Thyroid gland (tissue), 4 donors: ENCODE measurements around the gene C5orf22. TPM values are rescaled to one million over a fixed set of nuclear protein-coding genes. Genes with fewer than 3 reads are reported as not detected.
"Not testable (repeated sequence)": the region's sequence is repeated elsewhere in the genome, so short reads cannot be mapped to it uniquely, and the experiment has no call there.

Experiments
- DNase-seq, 2 donors: peaks; one replicate each; pipeline ENCODE4 v3.0.0-alpha.2; 2019
- H3K27ac ChIP-seq, 3 donors: fragments of 200-600 bp; sonication (generic); 1 replicate in 2 of 3; 2 replicates in 1 of 3; pipeline ENCODE4 v1.5.1; 2016 to 2019; ENCODE audit warnings: mild to moderate bottlenecking in 1 of 3, moderate library complexity in 1 of 3
- H3K27me3 ChIP-seq: fragments of 200-600 bp; sonication (generic); one replicate; pipeline ENCODE4 v1.5.1; 2019
- H3K36me3 ChIP-seq, 2 donors: fragments of 200-600 bp; sonication (generic); one replicate each; pipeline ENCODE4 v1.5.1; 2016 to 2019
- H3K4me1 ChIP-seq, 2 donors: fragments of 200-600 bp; sonication (generic); one replicate each; pipeline ENCODE4 v1.5.1; 2017 to 2019
- H3K4me3 ChIP-seq, 3 donors: fragments of 200-600 bp; sonication (generic); replicated peaks in 1 of 3; 1 replicate in 2 of 3; 2 replicates in 1 of 3; pipeline ENCODE4 v1.5.1; 2016; ENCODE audit warnings: mild to moderate bottlenecking in 1 of 3
- H3K9me3 ChIP-seq: fragments of 200-600 bp; sonication (generic); one replicate; pipeline ENCODE4 v1.5.1; 2017
- POLR2A ChIP-seq, 2 donors: fragments of 450-650 bp; IDR thresholded peaks; one replicate each; pipeline ENCODE4 v1.6.1; 2017; ENCODE audit warnings: antibody characterized with exemption in 2 of 2, mild to moderate bottlenecking in 2 of 2, moderate library complexity in 1 of 2
- WGBS, 2 donors: methylation state at CpG; one replicate each; pipeline ENCODE4 v1.1.5; 2017; 5-methylcytosine and 5-hydroxymethylcytosine counted together
- intact Hi-C: fragments of 100-400 bp; cut with DNase I; formaldehyde crosslinking; loops from one replicate; pipeline ENCODE4 v1.15.1; 2023
- total RNA-seq, 4 donors: library from RNA; depleted of rRNA; stranded (reverse); fragments of >200 nt; gene quantifications; one replicate each; pipeline ENCODE4 v1.2.3, GENCODE V29; 2016
- TF ChIP-seq, protein P1 (sequence below), 6 experiments: fragments of 200-600 bp in 3 of 6; fragments of 450-650 bp in 3 of 6; sonication (generic) in 3 of 6; IDR thresholded peaks; one replicate each; pipeline ENCODE4 v1.5.1; 2016 to 2019; ENCODE audit warnings: antibody characterized with exemption in 6 of 6, mild to moderate bottlenecking in 2 of 6, inconsistent platforms in 1 of 6, moderate library complexity in 1 of 6

C5orf22 gene
- total RNA-seq, 4 donors from 2014 or later, result 13.8 to 25.6 (median 19.3) TPM

DNA sequence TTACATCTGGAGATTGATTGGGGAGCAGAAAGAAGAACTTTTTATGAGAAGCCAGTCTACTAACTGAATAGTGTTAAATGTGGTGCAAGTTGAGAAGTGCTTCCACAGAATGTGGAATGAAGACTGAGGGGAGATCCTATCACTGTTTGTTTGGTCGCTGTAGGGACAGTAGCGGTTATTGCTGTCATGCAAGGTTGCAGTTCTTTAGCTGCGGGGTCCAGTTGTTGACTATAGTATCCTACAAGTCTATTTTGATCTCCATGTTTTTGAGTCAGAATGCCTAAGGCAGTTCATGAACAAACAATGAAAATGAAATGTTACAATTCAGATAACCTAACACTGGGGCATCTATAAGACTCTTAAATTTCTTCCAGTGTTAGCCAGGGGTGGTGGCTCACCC lies 61.6 kb downstream of the C5orf22 start:
- Histone ChIP-seq H3K9me3 (no peaks in the 10 kb centered on the region), H3K27ac (no peak overlapping the region), H3K4me3 (no peak overlapping the region), H3K36me3 (no peaks in the 10 kb centered on the region), H3K27me3 (no peaks in the 10 kb centered on the region), H3K4me1 (no peaks in the 10 kb centered on the region)
- no peak for DNase-seq
- TF ChIP-seq POLR2A (IDR thresholded peaks at IDR 0.05), result no peak
- TF ChIP-seq, protein P1, sequence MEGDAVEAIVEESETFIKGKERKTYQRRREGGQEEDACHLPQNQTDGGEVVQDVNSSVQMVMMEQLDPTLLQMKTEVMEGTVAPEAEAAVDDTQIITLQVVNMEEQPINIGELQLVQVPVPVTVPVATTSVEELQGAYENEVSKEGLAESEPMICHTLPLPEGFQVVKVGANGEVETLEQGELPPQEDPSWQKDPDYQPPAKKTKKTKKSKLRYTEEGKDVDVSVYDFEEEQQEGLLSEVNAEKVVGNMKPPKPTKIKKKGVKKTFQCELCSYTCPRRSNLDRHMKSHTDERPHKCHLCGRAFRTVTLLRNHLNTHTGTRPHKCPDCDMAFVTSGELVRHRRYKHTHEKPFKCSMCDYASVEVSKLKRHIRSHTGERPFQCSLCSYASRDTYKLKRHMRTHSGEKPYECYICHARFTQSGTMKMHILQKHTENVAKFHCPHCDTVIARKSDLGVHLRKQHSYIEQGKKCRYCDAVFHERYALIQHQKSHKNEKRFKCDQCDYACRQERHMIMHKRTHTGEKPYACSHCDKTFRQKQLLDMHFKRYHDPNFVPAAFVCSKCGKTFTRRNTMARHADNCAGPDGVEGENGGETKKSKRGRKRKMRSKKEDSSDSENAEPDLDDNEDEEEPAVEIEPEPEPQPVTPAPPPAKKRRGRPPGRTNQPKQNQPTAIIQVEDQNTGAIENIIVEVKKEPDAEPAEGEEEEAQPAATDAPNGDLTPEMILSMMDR (IDR thresholded peaks at IDR 0.05), result no peak
- intact Hi-C loops, result no loop called here
- WGBS, 2 donors, result 79% methylated on average over 3 of the region's 3 CpGs

DNA sequence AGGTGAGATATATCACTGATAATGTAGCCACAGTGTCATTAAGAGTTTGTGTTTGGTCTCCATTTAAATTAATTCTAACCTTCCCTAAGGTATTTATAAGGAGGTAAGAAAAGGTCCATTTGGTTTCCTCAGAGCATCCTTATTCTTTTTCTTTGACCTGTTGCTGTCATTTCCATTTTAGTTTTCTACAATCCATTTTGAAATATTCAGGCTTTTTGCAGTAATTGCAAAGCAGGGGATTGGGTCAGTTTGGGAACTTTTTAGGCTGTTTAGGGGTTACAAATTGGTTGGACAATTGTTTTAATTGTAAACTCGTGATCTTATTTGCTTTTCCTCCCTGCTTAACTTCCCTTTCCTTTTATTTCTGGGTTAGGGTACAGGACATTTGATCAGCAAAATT lies 64.3 kb downstream of the C5orf22 start:
- no peak for TF ChIP-seq POLR2A (IDR thresholded peaks at IDR 0.05)
- TF ChIP-seq, protein P1 (IDR thresholded peaks at IDR 0.05), result no peak
- intact Hi-C loops, result no loop called here
- WGBS, 2 donors, result 62 to 65% methylated on average over 1 of the region's 1 CpG
- H3K4me3 ChIP-seq, result no peak overlapping the region
- H3K4me1 ChIP-seq, result no peaks in the 10 kb centered on the region
- no peak overlapping the region for H3K27ac ChIP-seq
- H3K9me3 ChIP-seq, result no peaks in the 10 kb centered on the region
- no peaks in the 10 kb centered on the region for H3K27me3 ChIP-seq
- no peaks in the 10 kb centered on the region for H3K36me3 ChIP-seq
- no peak for DNase-seq

DNA sequence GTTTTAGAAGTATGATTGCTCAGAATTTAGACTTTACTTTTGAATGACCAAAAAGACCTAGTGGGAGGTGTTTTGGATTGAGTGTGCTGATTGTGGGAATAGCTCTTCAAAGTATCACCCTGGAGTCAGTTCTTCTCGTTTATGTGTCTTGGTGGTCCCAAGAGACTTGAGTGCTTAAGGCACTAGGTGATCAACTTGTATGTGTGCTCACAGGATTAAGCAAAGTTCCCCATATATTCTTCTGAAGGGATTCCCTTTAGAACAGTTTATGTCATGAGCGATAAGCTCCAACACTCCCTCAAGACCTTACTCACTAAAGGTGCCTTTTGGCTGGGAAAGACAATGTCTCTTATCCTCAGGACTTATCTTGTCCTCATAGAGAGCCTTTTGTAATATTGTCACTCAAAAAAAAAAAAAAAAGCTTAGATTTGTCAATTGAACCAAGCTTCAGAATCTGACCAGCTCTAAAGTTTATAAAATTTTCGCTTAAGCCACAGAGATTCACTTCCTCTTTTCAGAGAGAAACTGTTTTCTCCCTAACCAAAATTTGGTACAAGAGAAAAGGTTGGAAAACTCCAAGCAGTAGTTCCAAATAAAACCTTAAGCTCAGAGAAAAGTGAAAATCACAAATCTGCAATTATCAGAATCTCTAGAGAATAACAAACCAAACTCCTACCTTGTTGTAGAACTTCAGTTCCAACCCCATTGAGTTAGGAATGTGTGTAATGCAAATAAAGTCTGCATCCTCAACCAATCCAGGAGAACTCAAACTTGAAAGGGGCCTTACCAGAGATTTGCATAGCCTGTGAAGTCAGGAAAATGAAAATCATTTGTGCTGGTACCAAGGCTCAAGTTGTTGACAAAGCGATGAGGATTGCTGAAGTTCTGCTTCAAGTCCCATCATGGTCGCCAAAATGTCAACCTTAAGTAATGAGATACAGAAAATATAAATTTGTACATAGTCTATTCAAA lies 66.8 kb downstream of the C5orf22 start:
- Histone ChIP-seq H3K27me3 (no peaks in the 10 kb centered on the region), H3K9me3 (no peaks in the 10 kb centered on the region), H3K36me3 (no peaks in the 10 kb centered on the region), H3K4me1 (no peaks in the 10 kb centered on the region), H3K4me3 (no peak overlapping the region), H3K27ac (no peak overlapping the region)
- WGBS, 2 donors, result 83 to 87% methylated on average over 5 of the region's 5 CpGs
- intact Hi-C loops, result no loop called here
- TF ChIP-seq, protein P1 (IDR thresholded peaks at IDR 0.05), result no peak
- TF ChIP-seq POLR2A (IDR thresholded peaks at IDR 0.05), result no peak
- no peak for DNase-seq

DNA sequence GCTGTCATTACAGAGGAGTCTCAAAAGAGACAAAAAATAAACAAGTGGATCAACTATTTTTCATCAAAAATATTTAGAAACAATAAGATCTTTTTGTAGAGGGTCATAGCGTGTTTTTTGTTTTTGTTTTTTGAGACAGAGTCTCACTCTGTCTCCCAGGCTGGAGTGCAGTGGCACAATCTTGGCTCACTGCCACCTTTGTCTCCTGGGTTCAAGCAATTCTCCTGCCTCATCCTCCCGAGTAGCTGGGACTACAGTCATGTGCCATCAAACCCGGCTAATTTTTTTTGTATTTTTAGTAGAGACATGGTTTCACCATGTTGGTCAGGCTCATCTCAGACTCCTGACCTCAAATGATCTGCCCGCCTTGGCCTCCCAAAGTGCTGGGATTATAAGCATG lies 70.2 kb downstream of the C5orf22 start:
- H3K36me3 ChIP-seq, intact Hi-C loops, H3K27ac ChIP-seq, H3K4me3 ChIP-seq, DNase-seq, H3K4me1 ChIP-seq, H3K27me3 ChIP-seq, H3K9me3 ChIP-seq: not testable (repeated sequence)
- 84 to 85% methylated on average over 4 of the region's 4 CpGs for WGBS, 2 donors

DNA sequence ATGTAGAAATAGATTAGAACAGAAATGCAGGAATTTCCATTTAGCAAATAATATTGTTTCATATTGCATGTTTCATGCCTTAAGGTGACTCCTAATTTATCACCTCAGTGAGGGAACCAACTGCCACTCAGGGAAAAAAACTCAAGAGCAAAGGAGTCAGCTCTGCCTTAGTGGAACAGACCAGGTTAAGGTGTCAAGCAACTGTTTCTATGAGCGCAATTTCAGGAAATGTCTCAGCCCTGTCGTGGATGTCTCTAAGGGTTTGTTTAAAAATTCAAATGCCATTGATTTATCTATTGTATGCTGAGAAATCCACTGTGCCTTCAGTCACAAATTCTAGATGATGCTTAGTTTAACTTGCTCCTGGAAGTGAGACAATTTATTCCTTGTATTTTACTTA lies 72.1 kb downstream of the C5orf22 start:
- intact Hi-C loops, result no loop called here
- TF ChIP-seq POLR2A (IDR thresholded peaks at IDR 0.05), result no peak
- TF ChIP-seq, protein P1 (IDR thresholded peaks at IDR 0.05), result no peak
- Histone ChIP-seq H3K36me3 (no peaks in the 10 kb centered on the region), H3K4me3 (no peak overlapping the region), H3K27me3 (no peaks in the 10 kb centered on the region), H3K4me1 (no peaks in the 10 kb centered on the region), H3K27ac (no peak overlapping the region), H3K9me3 (no peaks in the 10 kb centered on the region)
- 82 to 94% methylated on average over 2 of the region's 2 CpGs for WGBS, 2 donors
- no peak for DNase-seq
